Measurements from ENCODE around the gene CACNA1C.

DNA sequence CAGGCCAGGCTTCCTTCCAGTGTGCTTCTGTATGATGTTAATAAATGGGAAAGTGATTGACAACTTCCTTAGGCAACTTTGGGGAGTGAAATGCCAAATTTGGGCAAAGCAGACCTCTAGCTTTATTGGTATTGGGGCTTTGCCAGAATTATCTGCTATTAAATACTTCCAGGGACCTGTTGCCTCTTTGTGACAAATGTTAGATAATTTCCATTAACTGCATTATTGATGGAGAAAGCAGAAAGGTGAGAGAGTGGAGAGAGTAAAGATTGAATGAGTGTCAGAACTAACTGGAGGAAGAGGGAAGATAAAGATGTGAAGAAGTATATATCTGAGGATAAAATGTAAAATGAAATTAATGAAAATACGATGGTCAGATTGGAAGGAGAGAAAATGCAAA, 94.5 kb downstream of the CACNA1C start:
- TF ChIP-seq EP300 (IDR thresholded peaks at IDR 0.05; ENCODE audit: borderline replicate concordance in 1 of 2, low read depth in 1 of 2, low read length in 1 of 2) (no peak), JUND (IDR thresholded peaks at IDR 0.05) (no peak), TAF1 (IDR thresholded peaks at IDR 0.05; ENCODE audit: borderline replicate concordance, low read depth, low read length) (no peak), EZH2phosphoT487 (IDR thresholded peaks at IDR 0.05; ENCODE audit: borderline replicate concordance, low read depth) (no peak), GABPA (IDR thresholded peaks at IDR 0.05; ENCODE audit: low read depth) (no peak), RAD21 (IDR thresholded peaks at IDR 0.05; ENCODE audit: low read length) (no peak), TCF12 (IDR thresholded peaks at IDR 0.05) (no peak), SMC3 (IDR thresholded peaks at IDR 0.05; ENCODE audit: low read depth, low read length) (no peak)
- TF ChIP-seq, protein P1, sequence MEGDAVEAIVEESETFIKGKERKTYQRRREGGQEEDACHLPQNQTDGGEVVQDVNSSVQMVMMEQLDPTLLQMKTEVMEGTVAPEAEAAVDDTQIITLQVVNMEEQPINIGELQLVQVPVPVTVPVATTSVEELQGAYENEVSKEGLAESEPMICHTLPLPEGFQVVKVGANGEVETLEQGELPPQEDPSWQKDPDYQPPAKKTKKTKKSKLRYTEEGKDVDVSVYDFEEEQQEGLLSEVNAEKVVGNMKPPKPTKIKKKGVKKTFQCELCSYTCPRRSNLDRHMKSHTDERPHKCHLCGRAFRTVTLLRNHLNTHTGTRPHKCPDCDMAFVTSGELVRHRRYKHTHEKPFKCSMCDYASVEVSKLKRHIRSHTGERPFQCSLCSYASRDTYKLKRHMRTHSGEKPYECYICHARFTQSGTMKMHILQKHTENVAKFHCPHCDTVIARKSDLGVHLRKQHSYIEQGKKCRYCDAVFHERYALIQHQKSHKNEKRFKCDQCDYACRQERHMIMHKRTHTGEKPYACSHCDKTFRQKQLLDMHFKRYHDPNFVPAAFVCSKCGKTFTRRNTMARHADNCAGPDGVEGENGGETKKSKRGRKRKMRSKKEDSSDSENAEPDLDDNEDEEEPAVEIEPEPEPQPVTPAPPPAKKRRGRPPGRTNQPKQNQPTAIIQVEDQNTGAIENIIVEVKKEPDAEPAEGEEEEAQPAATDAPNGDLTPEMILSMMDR (IDR thresholded peaks at IDR 0.05), result no peak
- TF ChIP-seq, protein P2, sequence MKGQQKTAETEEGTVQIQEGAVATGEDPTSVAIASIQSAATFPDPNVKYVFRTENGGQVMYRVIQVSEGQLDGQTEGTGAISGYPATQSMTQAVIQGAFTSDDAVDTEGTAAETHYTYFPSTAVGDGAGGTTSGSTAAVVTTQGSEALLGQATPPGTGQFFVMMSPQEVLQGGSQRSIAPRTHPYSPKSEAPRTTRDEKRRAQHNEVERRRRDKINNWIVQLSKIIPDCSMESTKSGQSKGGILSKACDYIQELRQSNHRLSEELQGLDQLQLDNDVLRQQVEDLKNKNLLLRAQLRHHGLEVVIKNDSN (IDR thresholded peaks at IDR 0.05; ENCODE audit: borderline replicate concordance, low read depth), result no peak
- TF ChIP-seq, protein P3, sequence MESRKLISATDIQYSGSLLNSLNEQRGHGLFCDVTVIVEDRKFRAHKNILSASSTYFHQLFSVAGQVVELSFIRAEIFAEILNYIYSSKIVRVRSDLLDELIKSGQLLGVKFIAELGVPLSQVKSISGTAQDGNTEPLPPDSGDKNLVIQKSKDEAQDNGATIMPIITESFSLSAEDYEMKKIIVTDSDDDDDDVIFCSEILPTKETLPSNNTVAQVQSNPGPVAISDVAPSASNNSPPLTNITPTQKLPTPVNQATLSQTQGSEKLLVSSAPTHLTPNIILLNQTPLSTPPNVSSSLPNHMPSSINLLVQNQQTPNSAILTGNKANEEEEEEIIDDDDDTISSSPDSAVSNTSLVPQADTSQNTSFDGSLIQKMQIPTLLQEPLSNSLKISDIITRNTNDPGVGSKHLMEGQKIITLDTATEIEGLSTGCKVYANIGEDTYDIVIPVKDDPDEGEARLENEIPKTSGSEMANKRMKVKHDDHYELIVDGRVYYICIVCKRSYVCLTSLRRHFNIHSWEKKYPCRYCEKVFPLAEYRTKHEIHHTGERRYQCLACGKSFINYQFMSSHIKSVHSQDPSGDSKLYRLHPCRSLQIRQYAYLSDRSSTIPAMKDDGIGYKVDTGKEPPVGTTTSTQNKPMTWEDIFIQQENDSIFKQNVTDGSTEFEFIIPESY (IDR thresholded peaks at IDR 0.05; ENCODE audit: borderline replicate concordance, low read depth), result no peak
